ENCODE measurements around the gene TFDP1.

DNA sequence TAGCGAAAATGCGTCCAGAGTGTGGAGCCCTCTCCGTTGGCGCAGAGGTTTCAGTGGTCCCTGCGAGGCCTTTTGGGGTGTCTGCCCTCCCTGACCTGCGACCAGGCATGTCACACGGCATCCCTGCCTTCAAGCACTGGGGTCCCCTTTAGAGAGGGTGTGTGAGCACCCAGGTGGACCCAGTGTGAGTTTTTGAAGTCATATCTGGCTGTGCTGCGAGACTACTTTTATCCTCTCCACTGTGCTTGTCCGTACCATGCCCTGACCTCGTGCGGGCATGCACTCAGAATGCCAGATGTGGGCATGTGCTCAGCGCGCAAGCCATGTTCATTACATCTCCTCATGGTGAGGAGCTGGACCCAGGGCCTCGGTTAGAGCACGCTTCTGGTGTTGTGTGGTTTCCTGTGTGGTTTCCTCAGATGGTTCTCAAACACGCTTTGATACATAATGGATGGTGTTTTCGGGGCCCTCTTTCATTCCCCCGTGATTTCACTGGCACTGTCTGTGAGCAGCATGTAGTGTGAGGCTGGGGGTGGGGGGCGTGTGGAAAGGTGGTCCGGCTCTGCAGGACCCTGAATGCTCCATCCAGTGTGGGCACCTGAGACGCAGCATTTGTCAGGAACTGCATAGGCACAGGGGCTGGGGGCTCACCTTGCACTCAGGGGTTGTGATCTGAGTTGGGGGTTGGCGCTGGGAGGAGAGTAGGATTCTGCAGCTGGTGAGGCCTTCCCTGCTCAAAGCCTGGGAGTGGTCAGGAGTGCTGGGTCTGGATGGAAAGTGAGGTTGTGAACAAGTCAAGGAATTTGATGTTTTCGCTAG, 2.3 kb downstream of the TFDP1 start:
- TF ChIP-seq EZH2 (IDR thresholded peaks at IDR 0.05; ENCODE audit: insufficient read depth, poor library complexity, severe bottlenecking) (no peak), EZH2phosphoT487 (IDR thresholded peaks at IDR 0.05; ENCODE audit: insufficient read depth, low read depth) (no peak)
